Airway epithelial cell (primary cell): ENCODE measurements around the gene ADRA2A. TPM values are rescaled to one million over a fixed set of nuclear protein-coding genes. Genes with fewer than 3 reads are reported as not detected.

Experiments
- total RNA-seq: library from RNA; depleted of rRNA; stranded (reverse); fragments of >200 nt; gene quantifications from 2 replicates; pipeline ENCODE4 v1.2.3, GENCODE V29; 2015

ADRA2A gene
- not detected in 2 replicates for total RNA-seq

DNA sequence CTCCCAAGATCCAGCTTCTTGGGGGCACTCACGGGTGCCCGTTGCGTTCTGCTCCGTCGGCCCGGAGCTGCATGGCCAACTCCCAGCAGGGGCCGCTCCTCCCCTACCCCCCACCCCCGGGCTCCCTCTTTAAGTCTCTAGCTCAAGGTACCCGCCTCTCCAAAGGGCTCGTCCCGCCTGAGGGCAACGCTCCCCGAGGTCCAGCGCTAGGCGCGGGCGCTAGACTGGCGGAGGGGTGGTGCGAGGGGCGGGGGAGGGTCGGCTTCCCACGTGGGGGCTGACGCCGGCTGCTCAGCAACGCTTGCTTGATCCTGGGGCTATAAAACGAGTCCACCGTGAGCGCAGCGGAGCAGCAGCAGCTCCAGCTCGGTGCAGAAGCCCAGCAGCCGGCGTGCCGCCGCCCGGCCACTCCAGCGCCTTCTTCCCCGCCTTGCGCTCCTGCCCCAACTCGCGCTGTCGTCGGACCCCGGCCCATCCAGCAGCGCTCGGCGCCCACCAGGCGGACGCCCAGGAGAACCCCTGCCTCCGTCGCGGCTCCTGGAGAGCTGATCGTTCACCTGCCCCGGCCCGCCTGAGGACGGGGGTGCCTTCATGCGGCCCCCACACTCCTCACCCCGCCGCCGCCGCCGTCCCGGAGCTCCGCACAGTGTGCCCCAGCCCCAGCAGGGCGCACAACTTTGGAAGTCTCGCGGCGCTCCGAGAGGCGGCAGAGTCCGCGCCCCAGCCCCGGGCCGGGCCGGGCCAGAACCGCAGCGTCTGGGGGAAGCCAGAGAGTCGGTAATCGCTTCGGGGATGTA is at the start of gene ADRA2A:
TSS of gene ADRA2A (plus strand) at position 348 of the 797 bp plus-strand sequence. CDS start 968 bp downstream, outside the sequence.

Other genes with a start within 250 kb of the ADRA2A start
- gene PDCD4, start 205.1 kb upstream of the ADRA2A start, total RNA-seq = 109 and 142 TPM in 2 replicates
- 12.7 and 13.0 TPM in 2 replicates for gene BBIP1, start 157.8 kb upstream of the ADRA2A start, total RNA-seq
- 17.0 and 19.3 TPM in 2 replicates for gene SHOC2, start 157.4 kb upstream of the ADRA2A start, total RNA-seq